Measurements from ENCODE around the gene AFF3.

AFF3 gene

DNA sequence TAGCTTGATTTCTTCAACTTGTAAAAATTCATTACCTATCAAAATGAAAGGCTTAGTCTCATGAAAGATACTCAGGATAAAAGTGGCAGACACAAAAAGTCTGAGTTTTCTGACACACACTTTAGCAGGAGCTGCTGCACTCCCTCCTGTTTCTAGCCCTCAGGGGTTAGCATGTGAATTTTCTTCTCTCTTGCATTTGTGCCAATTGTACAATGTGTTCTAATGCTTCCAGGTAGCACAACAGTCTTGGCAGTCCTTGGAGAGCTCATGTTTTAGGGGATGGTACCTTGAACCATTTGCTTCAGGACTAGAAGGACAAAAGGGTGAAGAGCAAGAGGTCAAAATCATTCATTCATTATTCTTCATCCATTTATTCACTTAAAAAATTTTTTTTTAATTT, 316.8 kb downstream of the AFF3 start:
- DNase-seq (ENCODE audit: low read depth, low spot score), result no peak

- DNase-seq (ENCODE audit: low read depth, low spot score), result no peak
Observed at GRCh38 chr2:99824758-99825157, 317.6 kb downstream of the AFF3 start.

GRCh38 chr2:99822474-99823207, 319.7 kb downstream of the AFF3 start:
- peak; percentile 19 for DNase-seq (ENCODE audit: low read depth, low spot score)

GRCh38 chr2:99821984-99822383, 320.4 kb downstream of the AFF3 start:
- DNase-seq (ENCODE audit: low read depth, low spot score), result no peak

DNA sequence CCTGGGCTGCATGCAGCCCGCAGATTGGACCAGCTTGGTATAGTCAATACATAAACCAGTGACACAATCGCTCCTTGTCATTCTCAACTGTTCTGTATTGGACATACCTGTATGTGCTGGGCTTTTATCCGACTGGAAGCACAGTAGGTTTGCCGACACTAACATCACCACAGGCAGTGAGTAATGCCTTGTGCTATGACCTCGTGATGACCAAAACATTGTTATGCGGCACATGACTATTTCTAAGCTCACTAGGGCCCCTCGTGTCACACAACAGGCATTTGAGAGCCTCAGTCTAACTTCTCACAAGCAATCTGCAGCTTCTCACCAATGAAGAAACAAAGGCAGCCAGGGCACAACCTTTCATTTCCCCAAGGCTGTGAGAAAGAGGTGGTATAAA, 320.8 kb downstream of the AFF3 start:
- peak; percentile 7 for DNase-seq (ENCODE audit: low read depth, low spot score)

- no peak for DNase-seq (ENCODE audit: low read depth, low spot score)
Observed at GRCh38 chr2:99821039-99821438, 321.4 kb downstream of the AFF3 start.

- DNase-seq (ENCODE audit: low read depth, low spot score), result peak; percentile 3
Observed at GRCh38 chr2:99819766-99820165, 322.6 kb downstream of the AFF3 start.

DNA sequence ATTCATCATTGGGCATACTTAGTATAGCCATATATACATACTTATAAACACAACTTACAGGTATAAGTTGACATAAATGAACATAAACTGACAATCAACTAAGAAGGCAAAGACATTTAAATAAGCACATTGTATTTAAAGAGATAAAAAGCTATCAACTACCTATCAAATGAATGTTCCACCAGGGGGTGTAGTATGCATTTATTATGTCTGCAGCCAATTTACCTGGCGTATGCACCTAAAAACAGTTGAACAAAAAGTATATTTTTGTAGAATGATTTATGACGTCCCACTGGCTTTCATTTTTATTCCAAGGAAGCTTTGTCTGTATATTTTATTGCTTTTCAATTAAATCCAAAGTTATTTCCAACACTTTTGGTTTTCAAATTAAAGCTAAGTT, 323.5 kb downstream of the AFF3 start:
- DNase-seq (ENCODE audit: low read depth, low spot score), result no peak

DNA sequence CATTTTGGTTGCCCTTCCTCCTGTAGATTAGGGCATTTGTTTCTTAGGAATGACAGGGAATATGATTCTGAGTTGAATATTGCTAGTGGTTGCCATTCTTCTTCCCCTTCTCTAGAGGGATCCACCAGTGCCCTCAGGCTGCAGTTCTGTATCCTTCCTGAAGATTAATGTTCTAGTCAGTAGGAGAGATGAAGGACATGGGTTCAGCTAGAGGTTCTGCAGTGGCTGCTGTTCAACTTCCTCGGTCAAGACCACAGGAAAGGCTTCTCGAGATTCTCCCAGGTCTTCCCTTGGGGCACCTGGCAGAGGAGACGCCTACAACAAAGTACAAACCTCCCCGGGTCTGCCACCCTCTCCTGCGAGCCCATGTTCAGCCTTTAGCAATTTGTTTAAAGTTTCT, 325.5 kb downstream of the AFF3 start:
- DNase-seq (ENCODE audit: low read depth, low spot score), result no peak

- DNase-seq (ENCODE audit: low read depth, low spot score), result no peak
Observed at GRCh38 chr2:99812426-99812825, 330.0 kb downstream of the AFF3 start.

GRCh38 chr2:99811544-99811943, 330.8 kb downstream of the AFF3 start:
- DNase-seq (ENCODE audit: low read depth, low spot score), result no peak

DNA sequence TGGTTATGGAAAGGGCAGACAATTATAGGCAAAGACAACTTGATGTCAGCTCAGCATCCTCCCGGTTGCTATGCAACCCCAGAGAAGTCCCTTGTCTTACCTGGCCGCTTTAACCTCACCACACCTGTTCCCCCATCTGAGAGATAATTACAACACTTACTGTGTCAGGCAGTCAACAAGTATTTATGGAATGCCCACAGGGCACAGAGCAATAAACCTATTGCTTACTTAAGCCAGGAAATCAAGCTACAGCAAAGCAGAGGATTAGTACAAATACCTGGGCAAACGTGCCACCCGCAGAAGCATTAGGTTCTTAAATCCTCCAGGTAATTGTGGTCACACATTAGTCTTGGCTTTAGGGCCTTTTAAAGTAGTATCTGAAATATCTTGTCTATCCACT, 332.2 kb downstream of the AFF3 start:
- peak; percentile 21 for DNase-seq (ENCODE audit: low read depth, low spot score)

DNA sequence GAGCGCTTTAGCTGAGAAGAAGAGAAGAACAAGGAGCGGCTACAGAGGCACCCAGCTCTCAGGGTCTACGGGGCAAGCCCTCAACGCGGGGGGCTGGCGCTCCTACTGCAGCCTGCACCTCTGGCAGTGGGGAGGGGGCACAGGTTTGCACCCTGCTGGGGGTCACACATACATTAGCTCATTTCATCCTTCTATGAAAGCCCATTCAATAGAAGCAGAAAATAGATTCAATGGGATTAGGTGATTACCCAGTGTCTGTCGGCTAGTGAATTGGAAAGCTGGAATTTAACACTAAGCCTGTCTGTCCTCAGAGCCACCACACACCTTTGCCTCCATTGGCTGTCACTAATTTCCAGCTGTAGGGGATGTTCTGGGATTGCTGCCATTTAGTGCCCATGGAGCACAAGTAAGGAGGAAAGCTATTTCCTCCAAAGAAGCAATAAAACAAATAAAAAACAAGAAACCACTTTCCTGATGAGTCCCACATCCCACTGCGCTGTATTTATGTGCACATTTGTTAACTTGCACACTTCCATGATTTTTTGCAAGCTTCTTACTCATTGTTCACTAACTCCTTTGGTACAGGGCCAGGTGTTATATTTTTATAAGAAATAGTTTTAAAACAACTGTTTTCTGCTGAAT, 333.0 kb downstream of the AFF3 start:
- no peak for DNase-seq (ENCODE audit: low read depth, low spot score)

DNA sequence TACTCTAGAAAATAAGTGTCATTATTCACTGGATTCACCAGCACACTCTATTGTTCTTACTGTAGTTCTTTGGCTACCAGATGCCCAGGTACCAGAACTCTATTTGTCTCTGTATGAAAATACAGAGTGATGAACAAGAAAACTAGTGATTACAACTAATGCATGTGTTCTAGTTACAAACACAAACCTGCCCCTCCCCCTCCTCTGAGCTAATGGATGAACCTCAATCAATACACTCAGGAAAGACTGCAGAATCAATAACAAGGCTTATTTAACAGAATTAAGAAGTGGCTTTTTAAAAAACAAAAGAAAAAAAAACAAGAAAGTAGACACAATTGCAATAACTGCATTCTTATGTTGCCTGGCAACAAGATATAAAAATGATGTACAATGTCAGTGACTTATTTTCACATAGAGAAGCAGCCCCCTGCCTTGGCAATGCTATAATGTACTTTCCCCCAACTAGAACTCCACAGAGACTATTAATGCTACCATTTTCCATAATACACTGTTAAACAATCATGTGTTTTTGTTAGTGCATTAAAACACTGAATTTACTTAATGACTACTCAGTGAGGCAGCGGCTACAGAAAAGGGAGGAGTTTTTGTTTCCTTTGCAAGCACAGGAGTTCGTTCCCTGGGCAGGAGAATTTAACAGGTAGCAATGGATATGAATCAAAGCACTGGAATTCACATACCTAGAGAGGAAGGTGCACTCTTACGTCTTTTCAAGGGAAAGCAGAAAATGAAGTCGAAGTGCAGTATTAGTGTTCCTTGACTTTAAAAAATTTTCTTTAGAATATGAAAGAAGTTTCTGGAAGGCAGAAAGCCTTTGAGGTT, 333.8 kb downstream of the AFF3 start:
- DNase-seq (ENCODE audit: low read depth, low spot score), result no peak

GRCh38 chr2:99806758-99807157, 335.6 kb downstream of the AFF3 start:
- no peak for DNase-seq (ENCODE audit: low read depth, low spot score)

DNA sequence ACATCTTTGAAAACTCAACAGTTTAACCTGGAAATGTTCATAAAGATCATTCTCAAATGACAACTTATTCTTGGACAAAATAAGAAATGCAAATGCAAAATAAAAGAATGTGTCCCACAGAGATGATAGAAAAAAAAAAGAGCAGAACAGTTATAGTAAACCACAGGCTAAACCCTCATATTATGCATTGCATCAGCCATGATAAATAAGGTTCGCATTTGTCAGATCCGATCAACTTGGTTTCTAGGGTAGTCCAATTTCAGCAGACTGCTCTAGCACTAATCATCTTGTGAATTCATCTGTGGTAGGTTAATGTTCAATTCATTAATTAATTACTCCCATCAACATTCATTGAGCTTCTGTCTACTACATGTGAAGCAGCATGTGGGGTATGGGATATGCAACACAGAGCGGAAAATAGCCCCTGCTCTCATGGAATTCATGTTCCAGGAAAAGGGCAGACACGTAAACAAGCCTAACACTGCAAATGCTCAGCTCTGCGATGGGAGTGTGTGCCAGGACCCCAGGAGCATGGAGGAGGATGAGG, 336.4 kb downstream of the AFF3 start:
- DNase-seq (ENCODE audit: low read depth, low spot score), result no peak

DNA sequence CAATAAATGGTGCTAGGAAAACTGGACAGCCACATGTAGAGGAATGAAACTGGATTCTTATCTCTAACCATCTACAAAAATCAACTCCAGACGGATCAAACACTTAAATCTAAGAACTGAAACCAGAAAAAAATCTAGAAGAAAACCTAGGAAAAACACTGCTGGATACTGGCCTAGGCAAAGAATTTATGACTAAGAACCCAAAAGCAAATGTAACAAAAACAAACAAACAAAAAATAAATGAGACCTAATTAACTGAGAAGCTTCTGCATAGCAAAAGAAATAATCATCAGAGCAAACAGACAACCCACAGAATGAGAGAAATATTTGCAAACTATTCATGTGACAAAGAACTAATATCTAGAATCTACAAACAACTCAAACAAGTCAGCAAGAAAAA, 338.5 kb downstream of the AFF3 start:
- DNase-seq (ENCODE audit: low read depth, low spot score), result no peak

DNA sequence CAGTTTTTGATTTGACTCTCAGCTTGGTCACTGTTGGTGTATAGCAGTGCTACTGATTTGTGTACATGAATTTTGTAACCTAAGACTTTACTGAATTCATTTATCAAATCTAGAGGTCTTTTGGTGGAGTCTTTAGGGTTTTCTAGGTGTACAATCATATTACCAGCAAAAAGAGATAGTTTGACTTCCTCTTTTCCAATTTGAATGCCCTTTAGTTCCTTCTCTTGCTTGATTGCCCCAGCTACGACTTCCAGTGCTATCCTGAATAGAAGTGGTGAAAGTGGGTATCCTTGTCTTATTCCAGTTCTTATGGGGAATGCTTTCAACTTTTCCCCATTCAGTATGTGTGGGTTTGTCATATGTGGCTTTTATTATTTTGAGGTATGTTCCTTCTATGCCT, 339.7 kb downstream of the AFF3 start:
- DNase-seq (ENCODE audit: low read depth, low spot score), result no peak

- no peak for DNase-seq (ENCODE audit: low read depth, low spot score)
Observed at GRCh38 chr2:99801327-99801901, 341.0 kb downstream of the AFF3 start.

DNA sequence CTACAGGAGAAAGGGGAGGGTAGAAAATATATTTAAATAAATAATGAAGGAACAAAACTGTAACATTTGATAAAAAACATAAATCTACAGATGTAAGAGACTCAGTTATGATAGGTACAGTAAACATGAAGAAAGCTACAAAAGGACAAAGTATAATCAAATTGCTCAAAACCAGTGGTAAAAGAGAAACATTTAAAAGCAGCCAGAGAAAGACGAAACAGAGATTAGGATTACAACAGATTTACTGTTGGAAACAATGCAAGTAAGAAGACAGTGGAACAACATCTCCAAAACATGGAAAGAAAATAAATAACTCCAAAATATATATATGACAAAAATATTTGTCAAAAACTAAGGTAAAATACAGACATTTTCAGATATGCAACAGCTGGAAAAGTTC, 344.9 kb downstream of the AFF3 start:
- DNase-seq (ENCODE audit: low read depth, low spot score), result no peak

DNA sequence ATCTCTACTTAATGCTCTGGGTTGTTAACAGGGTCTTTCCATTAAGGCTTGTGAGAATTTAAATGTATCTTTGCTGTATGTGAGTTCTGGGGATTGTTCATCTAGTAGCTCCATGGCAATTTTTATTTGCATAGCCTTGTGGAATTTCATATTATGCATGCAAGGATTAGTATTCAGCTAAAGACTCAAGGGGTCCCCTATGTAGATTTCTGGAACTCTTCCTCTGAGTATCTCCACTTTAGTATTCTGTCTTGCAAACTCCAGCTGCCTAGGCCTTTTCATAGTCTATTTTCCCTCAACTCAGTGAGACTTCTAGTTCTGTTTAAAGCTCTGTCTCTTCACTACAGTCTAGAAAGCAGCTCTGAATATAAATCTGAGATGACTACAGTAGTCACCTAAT, 348.0 kb downstream of the AFF3 start:
- DNase-seq (ENCODE audit: low read depth, low spot score), result no peak

DNA sequence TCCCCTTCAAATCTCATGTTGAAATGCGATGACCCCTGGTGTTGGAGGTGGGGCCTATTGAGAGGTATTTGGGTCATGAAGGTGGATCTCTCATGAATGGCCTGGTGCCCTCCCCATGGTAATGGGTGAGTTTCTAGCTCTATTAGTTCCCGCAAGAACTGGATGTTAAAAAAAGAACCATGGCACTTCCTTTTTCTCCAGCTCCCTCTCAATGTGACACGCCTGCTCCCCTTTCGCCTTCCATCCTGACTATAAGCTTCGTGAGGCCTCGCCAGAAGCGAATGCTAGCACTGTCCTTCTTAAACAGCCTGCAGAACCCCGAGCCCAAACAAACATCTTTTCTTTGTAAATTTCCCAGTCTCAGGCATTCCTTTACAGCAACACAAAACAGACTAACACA, 349.4 kb downstream of the AFF3 start:
- no peak for DNase-seq (ENCODE audit: low read depth, low spot score)
